GM21381 (cell line): ENCODE results near the gene TMPRSS15.

ENCODE experiments used
- ATAC-seq: cut with Tn5 transposase; IDR thresholded peaks from one replicate; pipeline ENCODE4 v1.9.1; 2021; ENCODE audit warnings: mild to moderate bottlenecking, moderate library complexity; ENCODE audit not compliant: unreplicated experiment

TMPRSS15 gene

GRCh38 chr21:18248171-18248570, 155.4 kb downstream of the TMPRSS15 start:
- ATAC-seq = no peak

- ATAC-seq = no peak
Measured at GRCh38 chr21:18245464-18245967, 158.1 kb downstream of the TMPRSS15 start.

GRCh38 chr21:18244671-18245463, 158.7 kb downstream of the TMPRSS15 start, which contains the start of gene CHODL:
CHODL (plus strand) TSS chr21:18244833; CDS start chr21:18245224, 391 bp downstream.
- ATAC-seq = no peak

DNA sequence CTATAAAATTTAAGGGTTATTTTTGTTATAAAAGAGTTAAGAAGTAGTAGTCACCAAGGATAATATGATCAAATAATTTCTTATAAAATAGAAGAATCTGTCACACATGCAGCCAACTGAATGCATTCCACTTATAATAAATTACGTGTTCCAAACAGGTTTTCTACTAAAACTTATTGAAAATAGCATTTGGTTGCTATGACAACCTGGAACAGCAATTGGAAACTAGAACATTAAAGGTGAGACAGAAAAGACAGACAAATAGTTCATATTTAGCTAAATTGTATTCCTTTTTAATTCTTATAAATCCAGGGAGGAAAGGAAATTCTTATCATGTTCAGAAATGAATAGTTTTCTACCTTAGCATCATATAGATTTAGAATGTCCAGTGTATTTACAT, 168.0 kb downstream of the TMPRSS15 start:
- ATAC-seq = no peak

- no peak for ATAC-seq
Measured at GRCh38 chr21:18228060-18228739, 175.4 kb downstream of the TMPRSS15 start.

DNA sequence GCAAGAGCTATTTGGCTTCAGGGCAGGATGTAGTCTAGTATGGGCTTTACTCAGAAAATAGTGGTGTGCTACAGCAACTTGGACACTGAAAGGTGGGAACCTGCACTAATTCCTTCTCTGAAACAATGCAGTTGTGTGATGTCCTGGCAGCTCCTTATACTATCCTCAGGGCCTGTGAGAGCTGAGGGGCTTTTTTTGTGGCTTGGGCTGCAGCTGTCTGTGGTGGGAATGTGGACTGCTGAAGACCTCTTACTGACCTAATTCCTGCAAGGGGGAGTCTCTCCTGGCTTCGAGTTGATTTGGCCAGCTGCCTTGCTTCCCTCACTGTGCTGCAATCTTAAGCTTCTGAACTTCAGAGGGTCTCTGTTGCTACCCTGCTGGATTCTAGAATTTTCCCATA, 181.2 kb downstream of the TMPRSS15 start:
- no peak for ATAC-seq

- ATAC-seq = no peak
Measured at GRCh38 chr21:18220498-18220897, 183.1 kb downstream of the TMPRSS15 start.
